Measurements from ENCODE around the gene MANBA.

The MANBA gene

DNA sequence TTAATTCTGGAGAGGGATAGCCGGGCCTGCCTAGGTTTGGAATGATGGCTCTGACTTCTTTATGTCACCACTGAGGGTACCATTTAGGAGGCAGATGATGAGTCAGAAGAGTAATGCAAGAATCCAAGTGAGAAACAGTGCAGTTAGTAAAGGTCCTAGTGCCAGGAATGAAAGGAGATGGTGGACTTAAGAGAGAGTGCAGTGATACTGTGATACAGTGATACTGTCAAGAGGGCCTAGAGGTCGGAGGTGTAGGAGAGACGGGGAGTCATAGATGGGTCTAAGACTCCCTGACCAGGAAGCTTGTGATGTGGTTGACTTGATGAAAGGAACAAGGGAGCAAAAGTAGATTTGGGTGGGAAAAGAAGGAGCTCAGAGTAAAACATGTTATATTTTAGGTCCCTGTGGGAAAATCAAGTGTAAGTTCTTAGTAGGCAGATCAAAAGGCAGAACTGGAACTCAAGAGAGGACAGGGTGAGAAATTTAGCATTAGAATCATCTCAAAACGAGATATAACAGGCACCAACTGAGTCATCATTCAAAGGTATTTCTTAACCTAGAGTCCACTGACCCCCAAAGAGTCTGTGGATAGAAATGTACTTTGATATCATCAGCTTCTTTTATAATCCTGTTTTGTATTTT is 174.6 kb downstream of the MANBA start:
- DNase-seq: no peak

DNA sequence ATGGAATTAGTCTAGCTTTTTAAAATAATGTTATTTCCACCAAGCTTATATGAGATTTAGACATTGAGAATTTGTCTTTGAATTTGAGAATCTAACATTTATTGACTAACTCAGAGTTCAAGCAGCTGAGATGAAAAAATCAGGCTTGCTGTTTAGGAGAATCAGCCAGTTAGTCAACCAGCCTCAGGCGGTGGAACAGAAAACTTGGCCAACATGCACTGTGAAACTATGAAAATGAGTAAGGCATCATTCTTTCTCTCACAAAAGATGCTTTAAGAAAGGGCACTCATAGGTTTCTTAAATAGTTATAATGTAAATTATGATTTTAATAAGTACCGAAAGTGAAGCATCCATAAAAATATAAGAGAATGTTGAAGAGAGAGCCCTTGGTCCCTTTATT is 175.4 kb downstream of the MANBA start:
- no peak for DNase-seq

- no peak for DNase-seq
Observed at GRCh38 chr4:102584091-102584490, 176.7 kb downstream of the MANBA start.

All from midbrain (tissue), 1 donor.